ENCODE measurements around the gene ULBP2. TPM values are rescaled to one million over a fixed set of nuclear protein-coding genes. Genes with fewer than 3 reads are reported as not detected.
"Not testable (repeated sequence)": the region's sequence is repeated elsewhere in the genome, so short reads cannot be mapped to it uniquely, and the experiment has no call there.

The ULBP2 gene
- total RNA-seq, 1 donor from 2014 or later = 9.9 TPM

GRCh38 chr6:149909701-149910470 lies 31.9 kb upstream of the ULBP2 start:
- Mint-ChIP-seq H3K36me3 (ENCODE audit: low read depth, unreplicated experiment) (peaks cover 10% of the 10 kb centered on the region), H3K9me3 (ENCODE audit: unreplicated experiment) (peaks cover 6% of the 10 kb centered on the region), H3K27me3 (ENCODE audit: unreplicated experiment) (peaks cover 3% of the 10 kb centered on the region), H3K4me1 (ENCODE audit: unreplicated experiment) (peaks cover 26% of the 10 kb centered on the region), H3K4me3 (ENCODE audit: unreplicated experiment) (no peak overlapping the region), H3K27ac (ENCODE audit: unreplicated experiment) (no peak overlapping the region)
- TF ChIP-seq CTCF (IDR thresholded peaks at IDR 0.05; ENCODE audit: unreplicated experiment) = no peak
- DNase-seq (ENCODE audit: low spot score) = no peak

GRCh38 chr6:149910721-149911151 lies 31.1 kb upstream of the ULBP2 start:
- Mint-ChIP-seq H3K4me3 (ENCODE audit: unreplicated experiment) (no peak overlapping the region), H3K27ac (ENCODE audit: unreplicated experiment) (no peak overlapping the region), H3K9me3 (ENCODE audit: unreplicated experiment) (peaks cover 6% of the 10 kb centered on the region), H3K27me3 (ENCODE audit: unreplicated experiment) (peaks cover 3% of the 10 kb centered on the region), H3K4me1 (ENCODE audit: unreplicated experiment) (peaks cover 23% of the 10 kb centered on the region), H3K36me3 (ENCODE audit: low read depth, unreplicated experiment) (peaks cover 10% of the 10 kb centered on the region)
- DNase-seq (ENCODE audit: low spot score) = no peak
- no peak for TF ChIP-seq CTCF (IDR thresholded peaks at IDR 0.05; ENCODE audit: unreplicated experiment)

- not testable (repeated sequence) for H3K4me3 Mint-ChIP-seq (ENCODE audit: unreplicated experiment); H3K27me3 Mint-ChIP-seq (ENCODE audit: unreplicated experiment); DNase-seq (ENCODE audit: low spot score); H3K27ac Mint-ChIP-seq (ENCODE audit: unreplicated experiment); H3K9me3 Mint-ChIP-seq (ENCODE audit: unreplicated experiment)
- Mint-ChIP-seq H3K36me3 (ENCODE audit: low read depth, unreplicated experiment) (peaks cover 10% of the 10 kb centered on the region), H3K4me1 (ENCODE audit: unreplicated experiment) (peaks cover 18% of the 10 kb centered on the region)
These were observed 29.1 kb upstream of the ULBP2 start for GRCh38 chr6:149912680-149913079.

- DNase-seq (ENCODE audit: low spot score) = no peak
- Mint-ChIP-seq H3K36me3 (ENCODE audit: low read depth, unreplicated experiment) (peaks cover 6% of the 10 kb centered on the region), H3K9me3 (ENCODE audit: unreplicated experiment) (peaks cover 2% of the 10 kb centered on the region), H3K27me3 (ENCODE audit: unreplicated experiment) (peaks cover 3% of the 10 kb centered on the region), H3K4me3 (ENCODE audit: unreplicated experiment) (no peak overlapping the region), H3K27ac (ENCODE audit: unreplicated experiment) (no peak overlapping the region), H3K4me1 (ENCODE audit: unreplicated experiment) (peaks cover 18% of the 10 kb centered on the region)
- no peak for TF ChIP-seq CTCF (IDR thresholded peaks at IDR 0.05; ENCODE audit: unreplicated experiment)
These were observed 28.7 kb upstream of the ULBP2 start for GRCh38 chr6:149913085-149913484.

GRCh38 chr6:149913540-149914240 lies 28.1 kb upstream of the ULBP2 start:
- DNase-seq (ENCODE audit: low spot score) = no peak
- Mint-ChIP-seq H3K9me3 (ENCODE audit: unreplicated experiment) (no peaks in the 10 kb centered on the region), H3K4me1 (ENCODE audit: unreplicated experiment) (peaks cover 20% of the 10 kb centered on the region), H3K4me3 (ENCODE audit: unreplicated experiment) (no peak overlapping the region), H3K27ac (ENCODE audit: unreplicated experiment) (no peak overlapping the region), H3K36me3 (ENCODE audit: low read depth, unreplicated experiment) (peaks cover 6% of the 10 kb centered on the region), H3K27me3 (ENCODE audit: unreplicated experiment) (peaks cover 4% of the 10 kb centered on the region)
- no peak for TF ChIP-seq CTCF (IDR thresholded peaks at IDR 0.05; ENCODE audit: unreplicated experiment)

Data from endothelial cell (in vitro differentiated cells).